Left renal cortex interstitium (tissue), 4 donors: Measurements from ENCODE around the gene EHMT1. TPM values are rescaled to one million over a fixed set of nuclear protein-coding genes. Genes with fewer than 3 reads are reported as not detected.
"Not testable (repeated sequence)": the region's sequence is repeated elsewhere in the genome, so short reads cannot be mapped to it uniquely, and the experiment has no call there.

Experiments
- DNase-seq, 4 donors: peaks; one replicate each; pipeline ENCODE4 v3.0.0-alpha.2; 2013; ENCODE audit warnings: low read depth in 4 of 4, low spot score in 2 of 4, missing footprints in 1 of 4
- polyA plus RNA-seq, 4 donors: library from polyadenylated mRNA; unstranded; fragments of 120-200 nt; gene quantifications; one replicate each; pipeline ENCODE4 v1.2.1, GENCODE V29; 2013; ENCODE audit not compliant: insufficient read length in 4 of 4

EHMT1 gene
- polyA plus RNA-seq, 4 donors, result 64.0 to 89.3 (median 74.9) TPM

DNA sequence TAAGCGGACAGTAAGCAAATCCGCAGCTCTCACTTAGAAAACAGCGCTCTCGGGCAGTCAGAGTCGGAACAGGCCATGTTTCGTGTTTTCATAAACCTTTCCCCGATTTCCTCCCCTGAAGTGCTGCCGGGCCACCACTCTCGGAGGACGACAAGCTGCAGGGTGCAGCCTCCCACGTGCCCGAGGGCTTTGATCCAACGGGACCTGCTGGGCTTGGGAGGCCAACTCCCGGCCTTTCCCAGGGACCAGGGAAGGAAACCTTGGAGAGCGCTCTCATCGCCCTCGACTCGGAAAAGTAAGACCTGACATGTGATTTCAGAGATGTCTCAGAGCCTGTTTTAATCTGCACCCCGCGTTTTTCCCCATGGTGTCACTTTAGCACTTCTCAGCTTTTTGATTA is 159.0 kb downstream of the EHMT1 start:
- DNase-seq, result no peak

GRCh38 chr9:137778336-137778735 is 159.5 kb downstream of the EHMT1 start:
- DNase-seq, result no peak

DNA sequence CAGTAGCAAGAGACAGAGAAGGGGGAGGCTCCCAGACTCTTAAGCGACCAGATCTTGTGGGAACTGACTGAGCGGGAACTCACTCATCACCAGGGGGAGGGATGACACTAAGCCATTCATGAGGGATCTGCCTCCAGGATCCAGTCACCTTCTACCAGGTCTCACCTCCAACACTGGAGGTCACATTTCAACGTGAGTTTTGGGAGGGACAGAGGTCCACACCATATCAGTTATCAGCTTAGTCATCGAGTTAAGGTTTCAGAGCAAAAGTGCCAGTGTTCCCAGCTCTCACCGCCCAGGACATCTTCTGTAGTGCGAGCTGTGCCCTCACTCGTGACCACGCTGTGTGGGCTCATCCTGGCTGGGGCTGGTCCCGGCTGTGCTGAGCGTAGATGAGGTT is 160.1 kb downstream of the EHMT1 start:
- no peak for DNase-seq

- DNase-seq, result not testable (repeated sequence)
Measured at GRCh38 chr9:137780031-137780430, 161.2 kb downstream of the EHMT1 start.

DNA sequence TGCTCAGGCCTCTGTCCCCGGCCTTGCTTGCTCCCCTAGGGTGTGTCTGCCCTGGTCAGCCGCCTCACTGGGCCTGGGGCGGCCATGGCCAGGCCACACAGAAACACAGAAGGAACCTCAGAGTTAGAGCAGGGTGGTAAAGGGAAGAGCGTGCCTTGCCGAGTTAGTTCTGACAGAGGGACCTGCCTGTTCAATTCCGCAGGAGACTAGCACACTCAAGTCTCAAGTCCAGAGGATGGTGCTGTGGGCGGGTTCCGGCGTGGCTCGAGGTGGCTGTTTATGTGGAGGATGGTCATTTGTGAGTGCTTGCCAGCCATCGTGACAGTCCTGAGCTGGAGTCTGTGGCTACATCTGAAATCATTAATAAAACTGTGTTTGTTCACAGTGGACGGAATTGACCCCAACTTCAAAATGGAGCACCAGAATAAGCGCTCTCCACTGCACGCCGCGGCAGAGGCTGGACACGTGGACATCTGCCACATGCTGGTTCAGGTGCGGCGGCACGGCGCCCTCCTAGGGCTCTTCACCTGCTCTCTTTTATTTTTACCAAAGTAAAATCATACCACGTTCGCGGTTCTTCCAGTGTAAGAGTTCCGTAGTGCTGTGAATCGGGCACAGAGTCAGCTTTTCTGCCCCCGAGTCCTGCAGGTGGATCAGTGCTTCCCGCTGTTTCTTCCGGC is 163.2 kb downstream of the EHMT1 start:
- no peak for DNase-seq

GRCh38 chr9:137783521-137783920 is 164.7 kb downstream of the EHMT1 start:
- no peak for DNase-seq

DNA sequence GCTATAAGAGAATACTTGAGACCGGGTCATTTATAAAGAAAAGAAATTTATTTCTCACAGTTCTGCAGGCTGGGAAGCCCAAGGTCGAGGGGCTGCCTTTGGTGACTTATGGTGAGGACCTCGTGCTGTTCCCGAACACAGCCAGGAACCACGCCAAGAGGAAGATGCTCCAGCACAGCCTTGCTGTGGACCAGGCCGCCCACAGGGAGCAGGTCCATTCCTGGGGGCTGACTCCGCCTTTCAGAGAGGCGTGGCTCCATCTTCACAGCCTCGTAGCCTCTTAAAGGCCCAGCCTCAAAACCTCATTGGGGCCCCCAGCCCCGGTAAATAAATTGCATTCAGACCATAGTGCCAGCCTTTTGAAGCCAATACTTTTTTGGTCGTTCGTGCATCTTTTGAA is 165.2 kb downstream of the EHMT1 start:
- no peak for DNase-seq

- DNase-seq, result no peak
Measured at GRCh38 chr9:137784641-137785513, 166.1 kb downstream of the EHMT1 start.

DNA sequence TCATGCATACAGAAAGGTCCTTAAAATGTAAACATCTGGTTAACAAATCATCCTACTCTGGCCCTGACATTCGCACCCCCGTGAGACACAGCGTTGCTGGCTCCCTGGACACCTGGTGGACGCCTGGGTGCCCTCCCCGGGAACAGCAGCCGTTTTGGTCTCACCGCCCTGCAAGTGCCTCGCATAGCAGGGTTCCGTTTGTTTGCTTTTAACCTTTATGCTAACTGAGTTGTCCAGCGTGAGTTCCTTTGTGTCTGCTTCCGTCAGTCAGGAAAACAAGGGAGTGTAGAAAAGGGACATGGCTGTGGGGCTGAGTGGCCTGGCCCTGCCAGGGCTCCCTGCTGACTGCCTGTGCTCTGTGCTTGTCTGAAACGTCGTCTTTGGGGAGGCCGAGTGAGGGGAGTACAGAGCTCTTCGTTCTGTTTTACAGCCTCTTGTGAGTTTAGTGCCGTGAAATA is 166.9 kb downstream of the EHMT1 start:
- no peak for DNase-seq

DNA sequence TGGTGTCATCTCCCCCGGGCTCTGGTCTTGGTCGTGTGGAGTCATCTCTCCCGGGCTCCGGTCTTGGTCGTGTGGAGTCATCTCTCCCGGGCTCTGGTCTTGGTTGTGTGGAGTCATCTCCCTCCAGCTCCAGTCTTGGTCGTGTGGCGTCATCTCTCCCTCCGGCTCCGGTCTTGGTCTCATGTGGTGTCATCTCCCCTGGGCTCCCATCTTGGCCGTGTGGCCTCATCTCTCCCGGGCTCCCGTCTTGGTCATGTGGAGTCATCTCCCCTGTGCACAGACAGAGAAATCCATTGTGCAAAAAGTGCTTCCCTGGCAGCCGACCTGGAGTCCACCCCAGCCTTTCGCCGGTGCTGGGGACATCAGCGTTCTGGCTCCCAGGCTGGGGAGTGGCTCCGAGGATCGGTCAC is 167.7 kb downstream of the EHMT1 start:
- DNase-seq, result no peak

GRCh38 chr9:137787381-137787780 is 168.6 kb downstream of the EHMT1 start:
- DNase-seq, result no peak

GRCh38 chr9:137787786-137788505 is 169.1 kb downstream of the EHMT1 start:
- DNase-seq, result no peak

DNA sequence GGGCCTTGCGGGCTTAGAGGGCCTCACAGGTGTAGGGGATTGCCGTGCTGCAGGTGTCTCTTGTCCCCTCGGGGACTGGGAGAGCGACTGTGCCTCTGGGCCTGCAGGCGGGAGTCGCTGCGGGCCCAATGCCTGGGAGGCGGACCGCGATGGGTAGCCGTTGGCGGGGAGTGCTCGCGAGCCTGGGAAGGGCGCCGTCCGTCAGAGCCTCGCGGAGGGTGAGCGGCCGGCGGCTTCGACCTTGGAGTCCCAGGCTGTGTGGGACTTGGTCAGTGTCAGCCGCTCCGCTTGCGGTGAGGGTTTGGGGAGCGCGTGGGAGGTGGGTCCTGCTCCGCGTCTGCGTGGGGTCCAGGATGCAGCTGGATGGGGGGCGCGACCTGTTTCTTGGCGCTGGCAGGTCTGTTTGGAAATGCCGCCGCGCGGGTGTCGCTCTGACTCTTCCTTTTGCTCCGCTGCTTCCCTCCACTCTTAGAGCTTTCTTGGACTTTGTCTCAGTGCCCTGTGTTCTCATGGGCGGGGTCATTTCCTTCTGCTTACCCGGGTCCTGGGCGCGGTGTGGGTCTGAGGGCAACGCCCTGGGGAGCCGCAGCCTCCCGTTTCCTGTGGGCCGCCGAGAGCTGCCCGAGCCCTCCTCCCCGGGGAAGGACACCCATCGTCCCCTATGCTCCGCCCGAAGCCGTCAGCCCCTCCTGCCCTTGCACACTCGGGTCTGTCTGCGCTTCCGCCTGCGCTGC is 169.9 kb downstream of the EHMT1 start:
- DNase-seq, result no peak

DNA sequence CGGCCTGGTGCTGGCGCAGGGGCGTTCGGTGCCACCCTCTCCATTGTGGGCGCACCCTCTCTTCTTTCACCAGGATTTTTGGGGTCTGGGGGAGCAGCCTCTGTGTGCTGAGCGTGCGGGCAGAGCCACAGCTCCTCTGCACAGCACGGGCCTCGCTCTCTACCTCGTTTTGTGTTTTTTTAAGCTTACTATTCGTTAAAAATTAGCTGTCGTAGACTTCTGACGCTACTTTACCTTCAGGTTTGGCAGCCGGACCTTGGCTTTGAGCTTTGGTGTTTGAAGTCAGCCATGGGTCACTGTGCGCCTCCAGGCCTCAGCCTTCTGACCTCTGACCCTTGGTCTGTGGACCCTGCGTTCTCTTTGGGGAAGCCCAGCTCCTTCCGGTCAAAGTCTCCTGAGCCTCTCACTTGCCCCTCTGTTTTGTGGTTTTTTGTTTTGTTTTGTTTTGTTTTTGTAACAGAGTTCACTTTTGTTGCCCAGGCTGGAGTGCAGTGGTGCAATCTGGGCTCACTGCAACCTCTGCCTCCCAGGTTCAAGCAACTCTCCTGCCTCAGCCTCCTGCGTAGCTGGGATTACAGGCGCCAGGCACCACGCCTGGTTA is 170.6 kb downstream of the EHMT1 start:
- DNase-seq, result no peak

DNA sequence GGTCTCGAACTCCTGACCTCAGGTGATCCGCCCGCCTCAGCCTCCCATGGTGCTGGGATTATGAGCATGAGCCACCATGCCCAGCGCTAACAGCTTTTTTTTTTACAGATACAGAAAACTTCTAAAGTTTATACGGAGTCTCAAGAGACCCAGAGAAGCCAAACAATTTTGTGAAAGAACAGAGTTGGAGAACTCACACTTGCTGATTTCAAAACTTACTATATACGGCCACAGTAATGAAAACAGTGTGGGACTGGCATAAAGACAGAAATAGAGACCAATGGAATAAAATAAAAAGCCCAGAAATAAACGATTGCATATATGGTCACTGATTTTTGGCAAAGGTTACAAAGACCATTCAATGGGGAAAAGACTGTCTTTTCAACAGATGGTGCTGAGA is 173.1 kb downstream of the EHMT1 start:
- no peak for DNase-seq

GRCh38 chr9:137793196-137793841 is 174.5 kb downstream of the EHMT1 start:
- DNase-seq, result no peak

DNA sequence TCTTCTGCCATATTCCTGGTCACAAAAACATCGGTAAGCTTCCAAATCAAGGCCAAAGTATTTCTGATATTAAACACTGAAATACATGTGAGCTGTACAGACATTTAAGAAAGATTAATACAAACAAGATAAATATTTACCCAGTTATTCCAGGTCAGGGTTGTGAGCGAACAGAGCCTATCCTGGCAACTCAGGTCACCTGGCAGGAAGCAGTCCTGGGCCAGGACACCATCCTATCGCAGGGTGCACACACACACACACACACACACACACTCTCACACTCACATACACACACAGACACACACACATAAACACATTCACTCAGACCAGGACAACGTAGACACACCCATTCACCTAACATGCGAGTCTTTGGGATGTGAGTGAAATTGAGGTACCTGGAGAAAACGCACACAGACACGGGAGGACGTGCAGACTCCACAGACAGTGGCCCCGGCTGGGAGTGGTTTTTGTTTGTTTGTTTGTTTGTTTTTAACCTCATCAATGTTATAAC is 176.4 kb downstream of the EHMT1 start:
- DNase-seq, result no peak

DNA sequence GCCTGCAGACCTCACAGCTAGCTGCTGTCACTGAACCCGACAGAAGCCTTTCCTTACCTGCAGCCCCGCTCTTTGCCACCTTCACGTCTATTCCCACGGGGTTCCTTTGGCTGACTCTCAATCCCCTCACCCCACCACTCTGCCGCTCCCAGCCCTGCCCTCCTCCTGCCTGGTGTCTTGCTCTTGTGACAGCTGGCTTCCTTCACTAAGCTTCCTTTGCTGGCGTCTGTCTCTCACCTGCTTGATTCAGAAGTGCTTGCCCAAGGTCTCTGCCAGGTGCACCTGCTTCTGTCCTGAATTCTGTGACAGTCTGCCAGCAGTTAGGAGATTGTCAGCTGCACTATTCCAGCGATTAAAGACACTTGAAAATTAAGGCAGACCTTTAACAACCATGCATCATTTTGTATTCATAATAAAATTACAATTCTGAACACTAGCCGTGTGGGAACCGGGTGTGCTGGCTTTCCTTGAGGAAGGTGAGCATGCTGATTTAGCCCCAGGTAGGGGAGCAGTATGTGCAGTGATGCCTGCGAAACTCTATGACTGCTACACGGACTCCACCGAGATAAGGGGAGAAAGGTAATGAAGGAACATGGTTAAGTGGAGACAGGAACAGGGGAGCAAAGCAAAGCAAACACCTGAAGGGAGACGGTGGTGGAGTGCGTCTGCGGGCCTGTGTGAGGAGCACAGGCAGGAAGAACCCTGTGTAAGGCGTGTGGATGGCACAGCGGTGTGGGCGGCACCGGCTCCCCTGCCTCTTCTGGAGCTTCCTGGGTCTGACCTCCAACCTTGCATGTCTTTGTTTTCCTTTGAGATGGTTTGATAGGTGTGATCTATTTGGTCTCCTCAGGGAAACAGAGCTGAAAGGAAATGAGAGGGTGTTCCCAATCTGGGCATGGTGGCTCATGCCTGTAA is 178.7 kb downstream of the EHMT1 start:
- DNase-seq, result no peak
